ENCODE measurements around the gene CEP162.
"Not testable (repeated sequence)": the region's sequence is repeated elsewhere in the genome, so short reads cannot be mapped to it uniquely, and the experiment has no call there.

The CEP162 gene, protein sequence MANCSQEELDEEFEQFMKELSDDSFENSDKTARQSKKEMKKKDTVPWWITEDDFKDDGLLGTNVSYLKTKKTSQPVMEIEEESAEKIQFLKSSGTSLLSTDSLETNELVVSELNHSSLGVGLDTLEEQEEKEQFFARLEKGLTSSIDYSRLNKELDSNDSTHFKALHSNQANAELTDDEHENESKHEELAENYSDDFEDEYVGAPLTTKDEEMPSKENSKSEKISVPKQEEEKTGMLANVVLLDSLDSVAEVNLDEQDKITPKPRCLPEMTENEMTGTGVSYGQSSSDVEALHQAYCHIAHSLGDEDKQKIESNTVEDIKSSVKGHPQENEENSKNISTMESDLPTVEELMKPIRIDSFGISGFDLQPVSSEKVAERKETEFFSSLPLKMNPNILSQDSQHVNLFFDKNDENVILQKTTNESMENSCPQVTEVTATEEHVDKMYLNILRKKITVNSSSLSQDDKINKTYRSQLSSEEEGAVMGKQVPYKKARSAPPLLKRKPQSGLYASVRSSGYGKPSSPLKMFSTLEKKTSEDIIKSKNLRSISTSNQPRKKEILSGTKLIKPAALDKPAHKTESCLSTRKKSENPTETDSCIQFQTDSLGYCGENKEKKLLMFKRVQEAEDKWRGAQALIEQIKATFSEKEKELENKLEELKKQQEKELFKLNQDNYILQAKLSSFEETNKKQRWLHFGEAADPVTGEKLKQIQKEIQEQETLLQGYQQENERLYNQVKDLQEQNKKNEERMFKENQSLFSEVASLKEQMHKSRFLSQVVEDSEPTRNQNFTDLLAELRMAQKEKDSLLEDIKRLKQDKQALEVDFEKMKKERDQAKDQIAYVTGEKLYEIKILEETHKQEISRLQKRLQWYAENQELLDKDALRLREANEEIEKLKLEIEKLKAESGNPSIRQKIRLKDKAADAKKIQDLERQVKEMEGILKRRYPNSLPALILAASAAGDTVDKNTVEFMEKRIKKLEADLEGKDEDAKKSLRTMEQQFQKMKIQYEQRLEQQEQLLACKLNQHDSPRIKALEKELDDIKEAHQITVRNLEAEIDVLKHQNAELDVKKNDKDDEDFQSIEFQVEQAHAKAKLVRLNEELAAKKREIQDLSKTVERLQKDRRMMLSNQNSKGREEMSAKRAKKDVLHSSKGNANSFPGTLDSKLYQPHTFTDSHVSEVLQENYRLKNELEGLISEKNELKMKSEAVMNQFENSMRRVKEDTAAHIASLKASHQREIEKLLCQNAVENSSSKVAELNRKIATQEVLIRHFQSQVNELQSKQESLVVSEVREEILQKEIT (N-terminal part only)

DNA sequence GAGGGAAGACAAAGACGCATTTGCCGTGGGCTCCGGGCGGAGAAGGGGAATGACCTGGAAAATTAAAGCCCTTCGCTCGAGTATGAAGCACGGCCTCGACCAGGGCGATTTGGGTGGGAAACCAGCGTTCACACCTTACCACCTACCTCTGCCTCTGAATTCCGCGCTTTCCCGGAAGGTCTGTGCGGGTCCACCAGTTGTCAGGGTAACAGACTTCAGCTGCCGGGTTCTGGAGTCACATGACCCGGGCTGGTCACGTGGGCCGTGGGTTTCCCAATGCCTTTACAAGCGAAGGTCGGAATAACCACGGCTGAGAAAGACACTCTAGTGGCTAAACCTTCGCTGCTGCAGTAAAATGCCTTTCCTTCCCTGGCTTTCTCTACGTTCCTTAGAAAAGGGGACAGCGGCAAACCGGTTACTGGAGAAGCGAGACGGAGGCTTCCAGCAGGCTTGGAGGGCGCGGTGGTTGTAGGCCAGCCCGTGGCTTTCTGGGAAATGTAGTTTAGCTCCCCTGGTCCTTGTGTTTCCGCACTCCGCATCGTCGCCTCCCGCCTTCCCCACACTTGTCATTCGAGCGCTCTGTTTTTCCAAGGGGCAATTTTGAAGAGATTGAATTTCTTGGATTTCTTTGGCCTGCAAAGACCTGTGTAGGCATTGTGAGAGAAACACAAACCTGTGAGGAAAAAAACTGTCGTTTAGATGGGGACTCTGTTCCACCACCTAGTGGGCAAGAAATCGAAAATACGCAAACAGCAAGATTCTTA lies at the start of gene CEP162:
Gene CEP162 (minus strand): TSS at position 210 of the 764 bp plus-strand sequence. CDS start 1,250 bp downstream, outside the sequence.
- ATAC-seq = peak; percentile 95 to 96

DNA sequence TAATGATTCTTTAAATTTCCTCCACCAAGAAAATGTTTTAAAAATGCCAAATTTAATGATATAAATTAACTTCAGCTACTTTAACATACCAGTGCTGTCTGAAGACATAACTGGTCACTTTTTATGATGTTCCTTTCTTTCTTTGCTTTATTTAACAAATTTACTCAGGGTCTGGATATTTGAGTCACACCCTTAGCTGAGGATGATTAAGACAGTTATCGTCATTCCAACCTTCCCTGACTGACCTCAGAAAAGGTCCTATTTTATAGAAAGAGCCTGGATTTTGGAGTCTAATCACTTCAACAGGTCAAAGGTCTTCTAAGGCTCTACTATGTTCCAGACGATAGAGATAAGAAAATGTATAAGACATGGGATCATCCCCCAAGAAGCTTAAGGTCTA lies 47.4 kb upstream of the CEP162 start:
- ATAC-seq = no peak

DNA sequence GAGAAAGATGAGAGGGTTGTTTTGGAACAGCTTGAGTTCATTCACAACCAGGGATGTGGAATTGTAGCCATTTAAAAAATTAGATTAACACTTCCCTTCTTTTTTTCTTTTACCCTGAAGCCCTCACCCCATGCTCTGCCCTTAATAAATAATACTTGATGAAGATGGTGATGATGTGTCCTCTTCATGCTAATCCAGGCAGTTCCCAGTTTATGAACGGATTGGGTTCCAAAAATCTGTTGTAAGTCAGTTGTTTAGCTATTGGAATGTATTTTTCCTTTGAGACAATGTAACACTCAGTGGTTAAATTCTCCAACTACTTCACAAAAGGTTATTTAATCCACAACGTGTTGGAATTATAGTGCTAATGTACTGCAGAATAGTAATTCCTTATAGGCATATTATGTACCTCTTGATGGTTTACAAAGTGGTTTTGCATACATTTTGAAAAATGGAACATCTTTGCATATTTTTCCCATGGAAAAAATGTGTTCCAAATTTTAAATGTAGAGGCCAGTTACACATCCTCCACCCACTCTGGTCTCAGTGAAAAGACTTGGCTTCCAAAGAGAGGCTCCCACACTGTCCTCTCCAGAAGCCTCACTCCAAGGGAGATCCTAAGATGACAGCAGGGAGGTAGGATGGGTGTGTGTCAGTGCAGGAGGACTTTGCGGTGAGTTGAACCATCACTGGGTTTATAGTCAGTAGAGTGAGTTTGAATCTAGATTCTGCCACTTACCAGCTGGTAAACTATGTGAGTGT lies 45.8 kb upstream of the CEP162 start:
- ATAC-seq = no peak

DNA sequence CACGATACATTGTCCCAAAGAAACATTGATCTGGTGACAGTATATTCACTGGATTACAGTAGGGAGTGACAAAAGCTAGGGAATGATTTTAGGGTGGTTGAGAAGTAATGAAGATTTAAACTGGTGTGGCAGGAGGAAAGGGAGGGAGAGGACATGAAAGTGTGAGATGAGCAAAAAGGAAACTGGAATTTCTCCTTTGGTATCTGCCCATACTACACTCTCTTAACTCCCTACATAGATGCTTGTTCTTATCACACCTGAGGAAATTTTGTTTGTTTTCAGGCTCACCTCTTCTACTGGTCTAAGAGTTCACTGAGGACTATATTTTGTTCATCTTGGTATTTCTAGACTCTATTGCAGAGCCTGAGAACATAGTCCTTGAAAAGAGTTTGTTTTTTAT lies 44.9 kb upstream of the CEP162 start:
- ATAC-seq = no peak

DNA sequence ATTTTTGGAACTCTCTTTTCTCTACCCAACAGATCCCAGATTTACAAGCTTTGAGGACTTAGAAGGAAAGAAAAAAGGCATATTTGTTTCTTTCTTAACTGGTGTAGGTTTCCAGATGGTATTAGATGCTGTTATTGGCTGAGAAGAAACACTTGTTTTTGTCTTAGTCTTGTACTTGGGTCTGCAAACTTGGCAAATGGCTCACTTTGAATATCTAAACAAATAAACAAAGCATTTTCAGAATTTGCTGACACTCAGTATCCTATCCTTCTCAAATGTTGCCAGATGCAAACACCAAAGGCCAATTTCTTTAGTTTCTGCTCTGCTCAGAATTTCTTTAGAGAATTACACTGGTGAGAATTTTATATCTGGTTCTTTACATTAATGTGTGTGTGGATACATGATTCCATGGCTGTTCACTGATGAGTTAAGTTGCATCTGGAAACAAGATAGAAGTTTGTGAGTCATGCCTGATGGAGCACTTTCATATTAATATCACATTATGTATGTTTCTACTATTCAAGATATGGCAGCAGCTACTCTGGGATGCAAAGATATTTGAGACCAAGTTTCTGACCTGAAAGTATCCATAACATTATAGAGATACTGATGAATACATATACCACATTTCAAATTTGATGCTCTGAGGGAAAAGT lies 43.7 kb upstream of the CEP162 start:
- no peak for ATAC-seq

DNA sequence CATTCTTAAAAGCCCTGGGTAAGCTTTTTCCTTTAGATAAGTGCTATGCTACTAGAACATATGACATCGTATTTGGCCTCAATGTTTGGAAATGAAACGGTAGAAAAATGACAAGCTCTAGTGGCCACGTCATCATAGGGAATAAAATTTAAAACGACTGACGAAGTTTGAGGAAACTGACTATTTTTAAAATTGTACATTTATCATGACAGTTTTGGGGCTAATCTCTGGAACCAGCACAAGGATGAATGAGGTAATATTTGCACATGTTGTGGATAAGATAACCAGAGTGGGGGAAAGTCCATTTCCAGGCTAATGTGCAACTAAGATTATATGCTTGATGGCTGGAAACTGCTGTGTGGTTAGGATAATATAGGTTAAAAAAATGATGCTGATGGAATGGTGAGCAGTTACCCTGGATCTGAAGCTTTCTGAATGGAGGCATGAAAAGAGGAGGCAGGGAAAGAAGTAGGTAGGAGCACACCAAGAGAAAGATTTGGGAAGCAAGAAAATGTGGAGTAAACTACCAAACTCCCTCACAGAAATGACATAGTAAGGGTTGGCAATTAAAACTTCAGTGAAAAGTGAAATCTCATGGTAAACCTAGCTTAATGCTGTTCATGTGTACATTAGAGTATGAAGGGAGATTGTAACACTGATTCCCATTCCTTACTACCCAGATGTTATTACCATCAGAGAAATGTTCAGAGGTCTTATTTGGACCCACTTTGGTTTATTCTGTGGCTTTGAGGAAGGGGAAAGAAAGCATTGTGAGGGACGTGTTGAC lies 42.7 kb upstream of the CEP162 start:
- no peak for ATAC-seq

DNA sequence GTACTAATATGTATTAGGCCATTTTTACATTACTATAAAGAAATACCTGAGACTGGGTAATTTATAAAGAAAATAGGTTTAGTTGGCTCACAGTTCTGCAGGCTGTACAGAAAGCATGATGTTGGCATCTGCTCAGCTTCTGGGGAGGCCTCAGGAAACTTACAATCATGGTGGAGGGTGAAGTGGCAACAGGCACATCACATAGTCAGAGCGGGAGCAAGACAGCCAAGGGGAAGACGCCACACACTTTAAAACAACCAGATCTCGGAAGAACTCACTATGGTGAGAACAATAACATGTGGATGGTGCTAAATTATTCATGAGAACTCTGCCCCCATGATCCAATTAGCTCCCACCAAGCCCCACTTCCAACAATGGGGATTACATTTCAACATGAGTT lies 41.3 kb upstream of the CEP162 start:
- ATAC-seq = no peak

DNA sequence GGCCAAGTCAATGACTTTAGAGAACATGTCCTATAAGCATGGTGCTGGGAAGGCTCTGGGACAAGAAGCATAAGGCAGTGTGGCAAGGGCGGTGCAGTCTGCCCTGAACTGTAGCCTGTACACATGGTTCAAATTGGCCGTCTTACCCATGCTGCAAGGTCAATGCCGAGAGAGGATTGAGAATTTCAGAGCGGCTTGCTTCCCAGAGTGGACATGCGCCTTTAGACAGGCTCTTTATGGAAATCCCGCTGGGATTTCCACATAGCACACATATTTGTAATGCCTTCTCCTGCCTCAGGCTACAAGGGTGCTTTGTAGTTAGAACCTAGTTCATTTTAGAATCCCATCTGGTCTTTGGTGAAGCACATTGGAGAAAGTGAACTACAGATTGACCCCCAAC lies 36.1 kb upstream of the CEP162 start:
- no peak for ATAC-seq

DNA sequence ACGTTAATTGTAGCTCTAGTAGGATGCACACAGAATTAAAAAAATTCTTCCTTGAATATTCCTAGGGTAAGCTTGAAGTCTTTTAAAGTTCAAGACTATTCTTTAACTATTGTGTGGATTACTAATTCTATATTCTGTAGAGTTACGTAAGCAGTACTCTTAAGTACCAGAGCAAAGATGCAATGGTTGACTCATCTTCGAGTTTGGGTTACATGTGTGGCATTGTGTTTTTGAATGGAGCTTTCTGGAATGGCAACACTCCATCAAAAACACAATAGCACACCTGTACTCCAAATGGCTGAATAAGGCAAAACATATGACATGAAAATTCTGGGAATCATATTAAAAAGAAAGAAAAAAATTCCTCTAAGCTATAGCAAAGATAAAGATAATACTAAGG lies 33.5 kb upstream of the CEP162 start:
- no peak for ATAC-seq

DNA sequence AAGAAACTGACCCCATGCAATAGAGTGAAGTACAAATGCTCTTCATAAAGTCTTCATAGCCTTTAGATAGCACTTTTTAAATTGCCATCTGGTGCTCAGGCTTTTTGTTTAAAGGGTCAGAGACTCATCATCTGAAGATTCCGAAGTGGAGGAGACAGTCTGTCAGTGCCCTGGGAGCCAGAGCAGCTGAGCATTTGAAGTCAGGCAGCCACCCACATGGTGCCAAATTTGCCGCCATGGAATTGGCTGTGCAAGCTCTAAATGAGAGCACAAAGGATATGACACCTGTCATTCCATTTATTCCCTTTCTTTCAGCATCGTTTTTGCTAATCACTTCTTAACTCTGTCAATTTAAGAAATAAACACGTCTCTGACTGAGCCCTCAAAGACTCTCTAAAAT lies 32.8 kb upstream of the CEP162 start:
- no peak for ATAC-seq

DNA sequence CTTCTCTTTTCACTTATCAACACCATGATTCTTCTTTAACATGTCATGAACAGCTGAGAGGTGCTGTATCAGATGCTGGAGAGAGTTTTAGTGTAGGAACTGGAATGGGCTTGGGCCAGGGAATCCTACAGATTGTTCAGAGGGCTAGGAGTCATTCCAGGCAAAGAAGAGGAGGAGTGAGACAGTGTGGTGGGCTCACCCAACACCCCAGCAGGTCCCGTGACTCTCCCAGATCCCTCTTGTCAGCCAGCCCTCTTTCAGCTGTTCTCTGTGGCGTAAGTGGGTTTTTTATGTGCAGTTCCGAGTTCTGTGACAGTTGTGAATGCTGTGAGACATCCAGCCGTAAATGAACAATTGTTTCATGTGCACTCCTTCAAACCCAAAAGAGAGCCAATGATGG lies 31.4 kb upstream of the CEP162 start:
- ATAC-seq = no peak

DNA sequence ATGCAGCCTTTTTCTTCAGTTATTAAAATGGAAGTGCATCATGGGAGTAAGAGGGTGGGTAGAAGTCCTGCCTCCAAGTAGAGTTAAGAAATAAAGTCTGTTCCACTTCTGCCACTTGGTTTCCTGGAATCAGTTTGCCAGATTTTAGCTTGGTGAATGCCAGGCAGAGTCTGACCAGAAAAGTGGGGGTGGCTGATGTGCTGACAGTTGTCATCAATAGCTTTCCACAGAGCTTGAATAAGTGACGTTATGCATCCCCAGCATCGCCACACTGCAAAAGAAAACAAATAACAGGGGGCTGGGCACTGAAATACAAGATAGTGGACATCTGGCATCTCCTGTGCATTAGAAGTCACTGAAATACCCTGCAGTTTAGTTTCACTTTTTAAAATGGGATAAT lies 30.8 kb upstream of the CEP162 start:
- ATAC-seq = no peak

DNA sequence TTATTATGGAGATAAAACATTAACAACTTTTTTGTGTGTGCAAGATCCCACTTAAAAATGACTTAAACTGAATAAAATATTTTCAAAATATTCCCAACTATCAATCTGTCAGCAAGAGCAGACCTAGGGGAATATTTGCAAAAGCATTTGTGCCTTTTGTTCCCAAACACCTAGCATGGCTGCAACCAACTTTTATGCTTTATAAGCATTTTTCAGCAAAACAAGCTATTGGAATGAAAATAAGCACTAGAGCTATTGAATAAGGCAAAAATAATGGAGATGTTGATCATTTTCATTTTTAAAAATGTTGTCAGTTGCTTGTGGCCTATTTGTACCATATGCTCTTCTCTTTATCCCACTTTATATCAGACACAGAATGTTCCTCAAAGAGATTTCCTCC lies 28.2 kb upstream of the CEP162 start:
- no peak for ATAC-seq

DNA sequence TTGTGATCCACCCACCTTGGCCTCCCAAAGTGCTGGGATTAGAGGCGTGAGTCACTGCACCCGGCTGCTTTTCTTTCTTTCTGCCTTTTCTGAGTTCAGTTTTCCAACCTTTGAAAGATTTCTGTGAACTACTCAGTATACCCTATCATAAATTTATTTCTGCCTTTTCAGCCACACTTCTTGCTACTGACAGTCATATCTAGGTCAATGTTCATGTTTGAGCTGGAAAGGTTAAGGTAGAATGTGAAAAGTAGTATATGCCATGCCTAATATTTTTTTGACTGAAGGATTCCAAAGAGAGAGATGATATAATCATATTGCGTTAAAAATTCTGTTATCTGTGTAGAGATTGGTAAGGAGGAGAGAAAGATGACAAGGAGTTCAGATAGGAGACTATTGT lies 25.9 kb upstream of the CEP162 start:
- no peak for ATAC-seq

DNA sequence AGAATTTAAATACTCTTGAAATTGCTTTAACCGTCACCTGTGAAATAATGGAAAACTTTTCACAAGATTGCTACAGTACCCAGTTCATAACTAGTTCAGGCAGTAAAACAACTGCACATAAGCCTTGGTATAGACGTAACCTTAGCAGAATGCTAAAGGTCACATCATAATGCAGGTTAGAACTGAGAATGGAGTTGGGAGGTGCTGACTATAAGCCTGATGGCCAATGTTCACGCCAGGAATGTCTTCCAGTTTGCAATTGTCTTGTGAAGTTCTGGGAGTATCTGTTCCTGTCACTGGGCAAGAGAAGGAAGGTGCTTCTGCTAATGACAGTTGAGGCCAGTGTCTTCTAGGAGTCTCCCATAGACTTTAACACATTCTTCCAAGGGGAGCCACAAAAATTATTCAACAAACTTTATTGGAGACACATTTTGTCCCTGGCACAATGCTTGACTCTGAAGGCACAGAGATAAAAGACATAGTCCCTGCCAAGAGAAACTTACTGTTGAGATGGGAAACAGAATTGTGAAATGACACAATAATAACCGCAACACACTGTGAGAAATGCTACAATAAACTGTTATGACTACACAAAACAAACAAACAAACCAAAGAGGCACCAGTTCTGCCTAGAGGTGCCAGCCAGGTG lies 24.6 kb upstream of the CEP162 start:
- ATAC-seq = no peak

DNA sequence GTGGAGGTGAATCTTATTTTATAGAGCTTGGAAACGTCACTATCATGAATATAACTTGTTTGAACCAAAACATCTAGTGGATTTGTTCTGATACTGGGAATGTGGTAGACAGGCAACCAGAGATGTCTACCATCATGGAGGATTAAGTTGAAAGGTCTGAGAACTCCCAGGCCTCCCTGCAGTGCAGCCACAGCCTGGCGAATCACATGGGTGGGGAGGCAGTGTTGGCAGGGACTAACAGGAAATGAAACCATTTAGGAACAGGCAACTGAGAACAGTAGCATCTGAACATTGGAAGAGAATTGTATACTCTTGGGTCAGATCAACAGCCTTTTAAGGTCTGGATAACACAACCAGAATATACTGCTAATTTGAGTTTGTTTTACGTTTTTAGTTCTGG lies 22.3 kb upstream of the CEP162 start:
- ATAC-seq = no peak

DNA sequence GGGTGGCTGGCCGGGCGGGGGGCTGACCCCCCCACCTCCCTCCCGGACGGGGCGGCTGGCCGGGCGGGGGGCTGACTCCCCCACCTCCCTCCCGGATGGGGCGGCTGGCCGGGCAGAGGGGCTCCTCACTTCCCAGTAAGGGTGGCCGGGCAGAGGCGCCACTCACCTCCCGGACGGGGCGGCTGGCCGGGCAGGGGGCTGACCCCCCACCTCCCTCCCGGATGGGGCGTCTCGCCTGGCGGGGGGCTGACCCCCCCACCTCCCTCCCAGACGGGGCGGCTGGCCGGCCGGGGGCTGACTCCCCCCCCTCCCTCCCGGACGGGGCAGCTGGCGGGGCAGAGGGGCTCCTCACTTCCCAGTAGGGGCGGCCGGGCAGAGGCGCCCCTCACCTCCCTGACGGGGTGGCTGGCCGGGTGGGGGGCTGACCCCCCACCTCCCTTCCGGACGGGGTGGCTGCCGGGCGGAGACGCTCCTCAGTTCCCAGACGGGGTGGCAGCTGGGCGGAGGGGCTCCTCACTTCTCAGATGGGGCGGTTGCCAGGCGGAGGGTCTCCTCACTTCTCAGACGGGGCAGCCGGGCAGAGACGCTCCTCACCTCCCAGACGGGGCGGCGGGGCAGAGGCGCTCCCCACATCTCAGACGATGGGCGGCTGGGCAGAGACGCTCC lies 17.1 kb upstream of the CEP162 start:
- not testable (repeated sequence) for ATAC-seq

DNA sequence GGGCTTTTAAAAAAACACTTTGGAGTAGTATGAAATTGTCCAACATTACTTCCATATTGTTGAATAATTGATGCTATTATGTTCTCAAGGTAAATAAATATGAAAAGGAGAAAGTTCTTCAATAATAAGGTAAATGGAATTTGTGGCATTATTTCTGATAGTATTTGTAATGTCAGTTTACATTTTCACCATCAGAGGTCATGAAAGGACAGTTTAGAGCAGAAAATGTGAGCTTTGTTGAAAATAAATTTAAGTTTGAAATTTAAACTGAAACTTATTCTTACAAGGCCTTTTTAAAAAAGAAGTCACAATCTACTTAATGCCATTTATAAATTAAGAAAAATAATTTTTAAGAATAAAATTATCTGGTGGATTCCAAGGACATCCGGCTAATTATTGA lies 15.8 kb upstream of the CEP162 start:
- ATAC-seq = no peak

DNA sequence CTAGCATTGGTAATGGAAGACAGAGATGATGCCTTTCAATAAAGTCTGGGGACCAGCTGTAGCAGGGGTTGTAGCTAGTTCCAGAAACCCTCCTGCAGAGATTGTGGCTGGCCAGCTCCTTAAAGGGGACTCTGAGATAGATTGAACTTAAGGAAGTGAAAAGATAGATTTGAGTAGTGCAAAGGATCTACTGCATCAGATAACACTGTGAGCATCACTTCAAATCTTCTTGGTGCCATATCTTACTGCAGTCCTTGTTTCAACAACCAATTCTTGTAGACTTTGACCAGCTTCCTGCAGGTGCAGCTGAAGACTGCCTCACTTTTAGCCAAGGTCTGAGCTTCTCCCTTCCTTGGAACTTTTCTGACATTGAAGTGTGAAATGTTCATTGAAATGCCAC lies 14.8 kb upstream of the CEP162 start:
- ATAC-seq = no peak

Data from activated CD4-positive, CD25-positive, alpha-beta regulatory T cell treated with anti-CD3 and anti-CD28 coated beads, Interleukin-2, amount 50 U/mL, for 24 hours (primary cell).